Measurements from ENCODE around the gene MBNL1. TPM values are rescaled to one million over a fixed set of nuclear protein-coding genes. Genes with fewer than 3 reads are reported as not detected.

Gene MBNL1
- total RNA-seq, 4 donors from 2014 or later, result 346 to 530 (median 397) TPM

- DNase-seq (ENCODE audit: low spot score) (no peak), ATAC-seq (ENCODE audit: low FRiP score) (no peak)
- TF ChIP-seq, protein P1, sequence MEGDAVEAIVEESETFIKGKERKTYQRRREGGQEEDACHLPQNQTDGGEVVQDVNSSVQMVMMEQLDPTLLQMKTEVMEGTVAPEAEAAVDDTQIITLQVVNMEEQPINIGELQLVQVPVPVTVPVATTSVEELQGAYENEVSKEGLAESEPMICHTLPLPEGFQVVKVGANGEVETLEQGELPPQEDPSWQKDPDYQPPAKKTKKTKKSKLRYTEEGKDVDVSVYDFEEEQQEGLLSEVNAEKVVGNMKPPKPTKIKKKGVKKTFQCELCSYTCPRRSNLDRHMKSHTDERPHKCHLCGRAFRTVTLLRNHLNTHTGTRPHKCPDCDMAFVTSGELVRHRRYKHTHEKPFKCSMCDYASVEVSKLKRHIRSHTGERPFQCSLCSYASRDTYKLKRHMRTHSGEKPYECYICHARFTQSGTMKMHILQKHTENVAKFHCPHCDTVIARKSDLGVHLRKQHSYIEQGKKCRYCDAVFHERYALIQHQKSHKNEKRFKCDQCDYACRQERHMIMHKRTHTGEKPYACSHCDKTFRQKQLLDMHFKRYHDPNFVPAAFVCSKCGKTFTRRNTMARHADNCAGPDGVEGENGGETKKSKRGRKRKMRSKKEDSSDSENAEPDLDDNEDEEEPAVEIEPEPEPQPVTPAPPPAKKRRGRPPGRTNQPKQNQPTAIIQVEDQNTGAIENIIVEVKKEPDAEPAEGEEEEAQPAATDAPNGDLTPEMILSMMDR (IDR thresholded peaks at IDR 0.05), result no peak
Measured at GRCh38 chr3:152472672-152472954, 203.9 kb downstream of the MBNL1 start.

DNA sequence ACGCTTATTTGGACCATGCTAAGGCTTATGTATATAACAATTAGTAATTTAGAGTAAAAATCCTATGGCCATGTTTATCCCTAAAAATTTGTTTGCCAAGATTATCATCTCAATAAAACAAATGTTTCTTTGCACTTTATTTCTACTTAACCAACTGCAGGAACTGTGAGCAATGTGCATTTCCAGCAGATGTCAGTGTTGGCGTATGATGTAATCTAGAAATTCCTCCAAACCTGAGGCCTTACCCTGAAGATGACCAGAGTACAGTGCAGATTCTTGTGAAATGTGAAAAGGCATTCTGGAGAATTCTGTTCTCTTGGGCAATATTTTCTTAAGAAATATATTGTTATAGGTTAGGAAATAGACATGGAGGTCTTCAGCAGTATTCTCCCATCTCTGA lies 205.9 kb downstream of the MBNL1 start:
- ATAC-seq (ENCODE audit: low FRiP score) (peak; percentile 80), DNase-seq (ENCODE audit: low spot score) (no peak)
- TF ChIP-seq, protein P1 (IDR thresholded peaks at IDR 0.05), result no peak

- TF ChIP-seq, protein P1 (IDR thresholded peaks at IDR 0.05), result no peak
- ATAC-seq (ENCODE audit: low FRiP score), result no peak
- DNase-seq (ENCODE audit: low spot score), result no peak
Measured at GRCh38 chr3:152477422-152477821, 208.7 kb downstream of the MBNL1 start.

DNA sequence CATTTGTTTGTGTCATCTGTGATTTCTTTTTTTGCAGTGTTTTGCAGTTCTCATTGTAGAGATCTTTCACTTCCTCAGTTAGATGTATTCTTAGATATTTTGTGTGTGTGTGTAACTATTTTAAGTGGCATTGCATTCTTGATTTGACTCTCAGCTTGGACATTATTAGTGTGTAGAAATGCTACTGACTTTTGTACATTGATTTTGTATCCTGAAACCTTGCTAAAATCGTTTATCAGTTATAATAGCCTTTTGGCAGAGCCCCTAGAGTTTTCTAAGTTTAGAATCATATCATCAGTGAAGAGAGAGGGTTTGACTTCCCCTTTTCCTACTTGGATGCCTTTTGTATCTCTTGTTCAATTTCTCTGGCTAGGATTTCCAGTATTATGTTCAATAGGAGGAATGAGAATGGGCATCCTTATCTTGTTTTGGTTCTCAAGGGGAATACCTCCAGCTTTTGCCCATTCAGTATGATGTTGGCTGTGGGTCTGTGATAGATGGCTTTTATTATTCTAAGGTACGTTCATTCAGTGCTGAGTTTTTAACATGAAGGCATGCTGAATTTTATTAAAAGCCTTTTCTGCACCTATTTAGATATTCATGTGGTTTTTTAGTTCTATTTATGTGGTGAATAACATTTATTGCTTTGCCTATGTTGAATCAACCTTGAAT lies 211.7 kb downstream of the MBNL1 start:
- TF ChIP-seq, protein P1 (IDR thresholded peaks at IDR 0.05), result no peak

GRCh38 chr3:152486364-152486763 lies 217.6 kb downstream of the MBNL1 start:
- ATAC-seq (ENCODE audit: low FRiP score) (no peak), DNase-seq (ENCODE audit: low spot score) (no peak)
- TF ChIP-seq, protein P1 (IDR thresholded peaks at IDR 0.05), result no peak

More for the DNA sequence above, 211.7 kb downstream of the MBNL1 start:
- DNase-seq (ENCODE audit: low spot score) (no peak), ATAC-seq (ENCODE audit: low FRiP score) (no peak)

DNA sequence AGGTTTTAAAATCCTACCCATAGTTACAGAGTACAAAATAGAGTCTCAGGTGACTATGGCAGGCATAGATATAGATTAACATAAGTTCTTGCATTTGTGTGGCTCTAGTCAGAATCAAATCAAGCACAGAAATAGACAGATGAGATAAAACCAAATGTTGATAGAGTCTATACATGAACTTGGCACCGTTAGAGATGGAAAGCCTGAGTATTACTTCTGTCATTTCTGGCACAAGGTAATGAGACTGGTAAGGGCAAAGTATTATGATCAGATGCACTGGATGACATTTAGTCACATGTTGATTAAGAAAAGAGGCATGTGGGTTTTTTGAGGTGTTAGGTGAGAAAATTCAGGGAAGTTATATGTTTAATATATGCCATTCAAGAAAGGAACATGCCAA lies 219.7 kb downstream of the MBNL1 start:
- TF ChIP-seq, protein P1 (IDR thresholded peaks at IDR 0.05), result no peak
- DNase-seq (ENCODE audit: low spot score), result no peak
- no peak for ATAC-seq (ENCODE audit: low FRiP score)

DNA sequence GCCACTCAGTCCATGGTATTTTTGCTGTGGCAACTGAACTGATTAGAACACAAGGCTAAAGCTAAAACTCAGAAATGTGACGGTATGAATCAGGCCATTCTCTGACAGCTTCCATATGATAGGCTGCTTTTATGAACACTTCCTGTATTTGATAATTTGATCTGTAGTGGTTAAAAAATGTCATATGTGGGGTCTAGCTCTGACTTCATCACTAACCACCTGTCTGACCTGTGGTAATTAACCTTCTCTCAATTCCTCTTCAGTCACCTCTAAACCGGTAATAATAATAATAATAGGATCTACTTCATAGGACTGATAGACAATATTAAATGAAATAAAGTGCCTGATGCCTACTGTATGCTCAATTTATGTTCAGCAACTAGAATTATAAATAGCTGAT lies 223.2 kb downstream of the MBNL1 start:
- no peak for ATAC-seq (ENCODE audit: low FRiP score)
- TF ChIP-seq, protein P1 (IDR thresholded peaks at IDR 0.05), result no peak
- no peak for DNase-seq (ENCODE audit: low spot score)
